Chondrocyte (in vitro differentiated cells): ENCODE measurements around the gene DOCK3. TPM values are rescaled to one million over a fixed set of nuclear protein-coding genes. Genes with fewer than 3 reads are reported as not detected.

Experiments used
- DNase-seq: peaks from one replicate; pipeline ENCODE4 v3.0.0; 2021; ENCODE audit warnings: mixed read lengths, low spot score
- H3K27ac Mint-ChIP-seq: one replicate; pipeline ENCODE4 v1.8.0; 2021; ENCODE audit warnings: mild to moderate bottlenecking, moderate library complexity, mixed read lengths; ENCODE audit not compliant: unreplicated experiment
- H3K27me3 Mint-ChIP-seq: 2 replicates; pipeline ENCODE4 v1.8.0; 2021; ENCODE audit warnings: low read depth, mixed read lengths
- H3K36me3 Mint-ChIP-seq: 2 replicates; pipeline ENCODE4 v1.8.0; 2021; ENCODE audit warnings: low read depth, mixed read lengths
- H3K4me1 Mint-ChIP-seq: 2 replicates; pipeline ENCODE4 v1.8.0; 2021; ENCODE audit warnings: low read depth, mild to moderate bottlenecking, mixed read lengths
- H3K4me3 Mint-ChIP-seq: one replicate; pipeline ENCODE4 v1.8.0; 2021; ENCODE audit warnings: mild to moderate bottlenecking, moderate library complexity, mixed read lengths; ENCODE audit not compliant: unreplicated experiment
- H3K9me3 Mint-ChIP-seq: 2 replicates; pipeline ENCODE4 v1.8.0; 2021; ENCODE audit warnings: low read depth, mixed read lengths
- total RNA-seq: library from RNA; stranded (reverse); gene quantifications from 3 replicates; pipeline ENCODE4 v1.2.1, GENCODE V29; 2021
- TF ChIP-seq, protein P1 (sequence below): fragments of 200-600 bp; sonication (generic); IDR thresholded peaks from 2 replicates; pipeline ENCODE4 v1.5.0; 2021; ENCODE audit warnings: antibody characterized with exemption, mild to moderate bottlenecking, moderate library complexity

The DOCK3 gene
- total RNA-seq, 1 donor from 2014 or later: 0.25 TPM

DNA sequence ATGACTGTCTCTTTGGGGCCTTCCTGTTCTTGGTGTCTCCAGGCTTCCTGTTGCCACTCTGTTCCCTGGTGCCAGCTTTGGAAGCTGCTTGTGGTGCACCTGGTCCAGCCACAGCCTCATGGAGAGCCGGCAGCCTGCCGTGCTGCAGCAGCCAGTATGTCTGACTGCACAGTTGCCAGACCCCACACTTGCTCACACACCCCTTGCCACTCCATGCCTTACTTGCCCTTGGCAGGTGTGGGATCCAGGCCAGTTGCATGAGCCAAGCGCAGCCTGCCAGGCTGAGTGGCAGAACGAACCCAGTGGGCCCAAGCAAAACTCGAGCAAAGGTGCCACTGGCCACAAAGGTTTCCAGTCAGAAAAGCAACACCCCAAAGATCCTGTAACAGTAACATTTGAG, 309.2 kb downstream of the DOCK3 start:
- TF ChIP-seq, protein P1, sequence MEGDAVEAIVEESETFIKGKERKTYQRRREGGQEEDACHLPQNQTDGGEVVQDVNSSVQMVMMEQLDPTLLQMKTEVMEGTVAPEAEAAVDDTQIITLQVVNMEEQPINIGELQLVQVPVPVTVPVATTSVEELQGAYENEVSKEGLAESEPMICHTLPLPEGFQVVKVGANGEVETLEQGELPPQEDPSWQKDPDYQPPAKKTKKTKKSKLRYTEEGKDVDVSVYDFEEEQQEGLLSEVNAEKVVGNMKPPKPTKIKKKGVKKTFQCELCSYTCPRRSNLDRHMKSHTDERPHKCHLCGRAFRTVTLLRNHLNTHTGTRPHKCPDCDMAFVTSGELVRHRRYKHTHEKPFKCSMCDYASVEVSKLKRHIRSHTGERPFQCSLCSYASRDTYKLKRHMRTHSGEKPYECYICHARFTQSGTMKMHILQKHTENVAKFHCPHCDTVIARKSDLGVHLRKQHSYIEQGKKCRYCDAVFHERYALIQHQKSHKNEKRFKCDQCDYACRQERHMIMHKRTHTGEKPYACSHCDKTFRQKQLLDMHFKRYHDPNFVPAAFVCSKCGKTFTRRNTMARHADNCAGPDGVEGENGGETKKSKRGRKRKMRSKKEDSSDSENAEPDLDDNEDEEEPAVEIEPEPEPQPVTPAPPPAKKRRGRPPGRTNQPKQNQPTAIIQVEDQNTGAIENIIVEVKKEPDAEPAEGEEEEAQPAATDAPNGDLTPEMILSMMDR: no peak
- peaks cover 7% of the 10 kb centered on the region for H3K27me3 Mint-ChIP-seq
- no peaks in the 10 kb centered on the region for H3K4me1 Mint-ChIP-seq
- DNase-seq: no peak
- no peaks in the 10 kb centered on the region for H3K36me3 Mint-ChIP-seq
- no peak overlapping the region for H3K4me3 Mint-ChIP-seq
- no peak overlapping the region for H3K27ac Mint-ChIP-seq
- no peaks in the 10 kb centered on the region for H3K9me3 Mint-ChIP-seq

DNA sequence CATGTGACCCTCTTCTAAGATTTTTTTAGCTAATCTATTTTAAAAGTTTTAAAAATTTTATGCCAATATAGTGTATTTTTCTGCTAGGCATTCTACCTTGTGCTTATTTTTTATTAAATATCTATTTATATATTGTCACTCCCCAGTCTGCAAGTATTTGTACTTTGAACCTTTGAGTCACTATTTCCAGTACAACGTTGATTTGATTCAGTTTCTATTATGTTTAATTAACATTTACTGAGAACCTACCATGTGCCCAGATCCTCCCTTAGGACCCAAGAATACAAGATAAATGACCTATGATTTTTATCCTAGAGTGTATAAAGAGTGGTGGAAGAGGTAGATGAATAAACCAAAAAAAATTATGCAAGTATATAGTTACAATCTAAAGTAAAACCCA, 311.2 kb downstream of the DOCK3 start:
- no peak for DNase-seq
- Mint-ChIP-seq H3K27ac (no peak overlapping the region), H3K9me3 (peaks cover 13% of the 10 kb centered on the region), H3K4me3 (no peak overlapping the region), H3K36me3 (no peaks in the 10 kb centered on the region), H3K4me1 (no peaks in the 10 kb centered on the region), H3K27me3 (no peaks in the 10 kb centered on the region)
- TF ChIP-seq, protein P1: no peak

- TF ChIP-seq, protein P1: no peak
- H3K4me1 Mint-ChIP-seq: no peaks in the 10 kb centered on the region
- no peaks in the 10 kb centered on the region for H3K36me3 Mint-ChIP-seq
- DNase-seq: no peak
- no peak overlapping the region for H3K4me3 Mint-ChIP-seq
- H3K9me3 Mint-ChIP-seq: peaks cover 21% of the 10 kb centered on the region
- H3K27ac Mint-ChIP-seq: no peak overlapping the region
- no peaks in the 10 kb centered on the region for H3K27me3 Mint-ChIP-seq
Measured at GRCh38 chr3:50986726-50987125, 312.0 kb downstream of the DOCK3 start.

DNA sequence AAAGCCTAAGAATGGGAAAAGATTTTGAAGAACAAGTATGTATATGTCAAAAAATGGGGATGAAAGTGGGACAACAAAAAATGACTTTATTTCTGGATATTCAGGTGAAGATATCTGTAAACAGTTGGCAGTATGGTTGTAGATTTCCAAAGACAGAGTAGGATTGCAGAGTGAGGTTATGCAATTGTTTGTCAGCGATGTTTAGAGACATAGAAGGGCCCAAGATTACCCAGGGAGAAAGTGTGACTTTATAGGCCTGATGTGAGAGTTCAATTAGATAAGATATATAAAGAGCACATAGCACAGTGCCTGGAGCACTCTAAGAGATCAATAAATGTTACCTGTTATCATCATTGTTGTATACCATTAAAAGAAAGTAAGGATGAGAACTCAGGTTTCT, 319.8 kb downstream of the DOCK3 start:
- peaks cover 28% of the 10 kb centered on the region for H3K9me3 Mint-ChIP-seq
- TF ChIP-seq, protein P1: no peak
- no peak overlapping the region for H3K27ac Mint-ChIP-seq
- no peaks in the 10 kb centered on the region for H3K27me3 Mint-ChIP-seq
- H3K4me3 Mint-ChIP-seq: no peak overlapping the region
- no peak for DNase-seq
- H3K4me1 Mint-ChIP-seq: no peaks in the 10 kb centered on the region
- H3K36me3 Mint-ChIP-seq: no peaks in the 10 kb centered on the region

- no peak overlapping the region for H3K27ac Mint-ChIP-seq
- H3K36me3 Mint-ChIP-seq: no peaks in the 10 kb centered on the region
- no peaks in the 10 kb centered on the region for H3K27me3 Mint-ChIP-seq
- no peaks in the 10 kb centered on the region for H3K4me1 Mint-ChIP-seq
- TF ChIP-seq, protein P1: no peak
- no peak overlapping the region for H3K4me3 Mint-ChIP-seq
- no peak for DNase-seq
- peaks cover 22% of the 10 kb centered on the region for H3K9me3 Mint-ChIP-seq
Measured at GRCh38 chr3:50995085-50995824, 320.5 kb downstream of the DOCK3 start.
